ENCODE results near the gene MAMSTR.

MAMSTR gene

GRCh38 chr19:48750351-48750750 is 30.8 kb upstream of the MAMSTR start:
- Histone ChIP-seq H3K9me3 (replicated peaks in 1 of 11) (no peaks in the 10 kb centered on the region), H3K27me3 (peaks cover 0 to 32% (median 25%) of the 10 kb centered on the region in 11 experiments; a peak in 19 of 22 replicates), H4K20me1 (peaks cover 0 to 7% (median 0%) of the 10 kb centered on the region in 11 experiments; a peak in 3 of 22 replicates), H3K4me1 (peaks cover 64 to 94% (median 79%) of the 10 kb centered on the region in 10 experiments), H3K36me3 (peaks cover 0 to 17% (median 7%) of the 10 kb centered on the region in 11 experiments; a peak in 11 of 22 replicates), H3K4me3 (no peak overlapping the region), H3K4me2 (peak overlapping the region in 7 of 11 experiments; percentile 9 to 100 (median 99); a peak in 8 of 22 replicates), H3K27ac (no peak overlapping the region), H3K9ac (no peak overlapping the region)
- TF ChIP-seq Cebpa-rat (IDR thresholded peaks at IDR 0.05), result no peak

- peaks cover 0 to 17% (median 7%) of the 10 kb centered on the region in 11 experiments; a peak in 11 of 22 replicates for H3K36me3 ChIP-seq
- peaks cover 0 to 7% (median 0%) of the 10 kb centered on the region in 11 experiments; a peak in 3 of 22 replicates for H4K20me1 ChIP-seq
- no peaks in the 10 kb centered on the region for H3K9me3 ChIP-seq (replicated peaks in 1 of 11)
- no peak overlapping the region for H3K9ac ChIP-seq
- H3K4me3 ChIP-seq, result no peak overlapping the region
- no peak for TF ChIP-seq Cebpa-rat (IDR thresholded peaks at IDR 0.05)
- peak overlapping the region in 6 of 11 experiments; percentile 20 to 100 (median 98); a peak in 7 of 22 replicates for H3K4me2 ChIP-seq
- peaks cover 0 to 32% (median 25%) of the 10 kb centered on the region in 11 experiments; a peak in 19 of 22 replicates for H3K27me3 ChIP-seq
- H3K27ac ChIP-seq, result no peak overlapping the region
- H3K4me1 ChIP-seq, result peaks cover 64 to 89% (median 78%) of the 10 kb centered on the region in 10 experiments
Measured at GRCh38 chr19:48749571-48750198, 30.2 kb upstream of the MAMSTR start.

- Histone ChIP-seq H3K9me3 (replicated peaks in 1 of 11) (no peaks in the 10 kb centered on the region), H3K36me3 (peaks cover 0 to 20% (median 14%) of the 10 kb centered on the region in 11 experiments; a peak in 15 of 22 replicates), H3K4me2 (peak within 1 kb of the TSS; percentile 60 to 86 (median 75)), H3K4me1 (peaks cover 42 to 73% (median 56%) of the 10 kb centered on the region in 10 experiments), H3K27me3 (peaks cover 0 to 7% (median 1%) of the 10 kb centered on the region in 11 experiments; a peak in 9 of 22 replicates), H4K20me1 (peaks cover 0 to 7% (median 0%) of the 10 kb centered on the region in 11 experiments; a peak in 3 of 22 replicates), H3K9ac (peak within 1 kb of the TSS; percentile 63 to 84 (median 78)), H3K4me3 (peak within 1 kb of the TSS; percentile 51 to 71 (median 64)), H3K27ac (peak within 1 kb of the TSS; percentile 42 to 85 (median 76); a peak in 21 of 22 replicates)
- TF ChIP-seq Cebpa-rat (IDR thresholded peaks at IDR 0.05), result no peak
Measured at GRCh38 chr19:48746738-48747575, 27.4 kb upstream of the MAMSTR start, which contains the start of gene IZUMO1. Gene IZUMO1, minus strand, starts transcription at chr19:48746909. Its CDS starts 1,050 bp downstream, at chr19:48745859.

- Histone ChIP-seq H3K4me3 (peak overlapping the region in 6 of 10 experiments; percentile 63 to 71 (median 66); a peak in 7 of 20 replicates), H3K27ac (peak overlapping the region in 8 of 11 experiments; percentile 65 to 85 (median 76); a peak in 11 of 22 replicates), H3K9me3 (replicated peaks in 1 of 11) (no peaks in the 10 kb centered on the region), H3K9ac (peak overlapping the region in 4 of 11 experiments; percentile 75 to 84 (median 78); a peak in 3 of 22 replicates), H3K4me2 (peak overlapping the region; percentile 60 to 86 (median 75)), H4K20me1 (peaks cover 0 to 7% (median 0%) of the 10 kb centered on the region in 11 experiments; a peak in 3 of 22 replicates), H3K27me3 (no peaks in the 10 kb centered on the region), H3K4me1 (peaks cover 42 to 73% (median 56%) of the 10 kb centered on the region in 10 experiments), H3K36me3 (peaks cover 0 to 20% (median 14%) of the 10 kb centered on the region in 11 experiments; a peak in 15 of 22 replicates)
- TF ChIP-seq Cebpa-rat (IDR thresholded peaks at IDR 0.05), result no peak
Measured at GRCh38 chr19:48746110-48746509, 26.6 kb upstream of the MAMSTR start.

- no peaks in the 10 kb centered on the region for H3K27me3 ChIP-seq
- H3K9me3 ChIP-seq (replicated peaks in 1 of 11), result no peaks in the 10 kb centered on the region
- peak overlapping the region in 3 of 11 experiments; percentile 36 to 84 (median 44); a peak in 3 of 22 replicates for H3K4me2 ChIP-seq
- no peak overlapping the region for H3K27ac ChIP-seq
- TF ChIP-seq Cebpa-rat (IDR thresholded peaks at IDR 0.05), result no peak
- H3K4me1 ChIP-seq, result peaks cover 46 to 73% (median 59%) of the 10 kb centered on the region in 10 experiments
- H4K20me1 ChIP-seq, result peaks cover 0 to 3% (median 0%) of the 10 kb centered on the region in 11 experiments; a peak in 3 of 22 replicates
- no peak overlapping the region for H3K4me3 ChIP-seq
- peaks cover 0 to 16% (median 9%) of the 10 kb centered on the region in 11 experiments; a peak in 15 of 22 replicates for H3K36me3 ChIP-seq
- H3K9ac ChIP-seq, result no peak overlapping the region
Measured at GRCh38 chr19:48745208-48745995, 25.9 kb upstream of the MAMSTR start.

GRCh38 chr19:48742096-48742495 is 22.6 kb upstream of the MAMSTR start:
- H3K4me2 ChIP-seq, result peak overlapping the region; percentile 98 to 100 (median 100)
- H3K9ac ChIP-seq, result peak overlapping the region in 7 of 11 experiments; percentile 6 to 85 (median 34); a peak in 8 of 22 replicates
- peaks cover 44 to 72% (median 57%) of the 10 kb centered on the region in 10 experiments for H3K4me1 ChIP-seq
- H3K4me3 ChIP-seq, result no peak overlapping the region
- H3K36me3 ChIP-seq, result peaks cover 0 to 20% (median 4%) of the 10 kb centered on the region in 11 experiments; a peak in 12 of 22 replicates
- H3K27me3 ChIP-seq, result no peaks in the 10 kb centered on the region
- no peaks in the 10 kb centered on the region for H3K9me3 ChIP-seq (replicated peaks in 1 of 11)
- no peak for TF ChIP-seq Cebpa-rat (IDR thresholded peaks at IDR 0.05)
- peak overlapping the region in 10 of 11 experiments; percentile 54 to 98 (median 87); a peak in 20 of 22 replicates for H3K27ac ChIP-seq
- peaks cover 0 to 13% (median 3%) of the 10 kb centered on the region in 11 experiments; a peak in 8 of 22 replicates for H4K20me1 ChIP-seq

GRCh38 chr19:48741129-48741999 is 21.8 kb upstream of the MAMSTR start:
- Histone ChIP-seq H3K4me2 (peak overlapping the region; percentile 98 to 100 (median 100)), H3K4me3 (peak overlapping the region; percentile 67 to 86 (median 82))

More at GRCh38 chr19:48741129-48741999, 21.8 kb upstream of the MAMSTR start:
- Histone ChIP-seq H3K36me3 (peaks cover 0 to 28% (median 8%) of the 10 kb centered on the region in 11 experiments; a peak in 13 of 22 replicates), H3K9me3 (replicated peaks in 1 of 11) (no peaks in the 10 kb centered on the region), H4K20me1 (peaks cover 0 to 20% (median 3%) of the 10 kb centered on the region in 11 experiments; a peak in 8 of 22 replicates), H3K4me1 (peaks cover 41 to 66% (median 52%) of the 10 kb centered on the region in 10 experiments), H3K9ac (peak overlapping the region; percentile 75 to 98 (median 85); a peak in 19 of 22 replicates), H3K27ac (peak overlapping the region in 10 of 11 experiments; percentile 66 to 98 (median 88); a peak in 21 of 22 replicates), H3K27me3 (no peaks in the 10 kb centered on the region)
- no peak for TF ChIP-seq Cebpa-rat (IDR thresholded peaks at IDR 0.05)

Data from BLaER1 treated with 17β-estradiol and CSF1 and Interleukin-3, amounts not matched to agents 10 nM and 100 nM (cell line).